Vagina (tissue), 2 donors: ENCODE data around the gene BMERB1. TPM values are rescaled to one million over a fixed set of nuclear protein-coding genes. Genes with fewer than 3 reads are reported as not detected.
A peak's percentile ranks its signal among the peaks of the same experiment; 100 is the strongest.

ENCODE experiments used
- DNase-seq, 2 donors: peaks; one replicate each; pipeline ENCODE4 v3.0.0-alpha.2; 2017; ENCODE audit errors: extremely low spot score in 2 of 2
- H3K27ac ChIP-seq: fragments of 200-600 bp; sonication (generic); one replicate; pipeline ENCODE4 v1.5.1; 2019
- H3K27me3 ChIP-seq: fragments of 200-600 bp; sonication (generic); one replicate; pipeline ENCODE4 v1.5.1; 2019
- H3K36me3 ChIP-seq, 2 donors: fragments of 200-600 bp; sonication (generic); one replicate each; pipeline ENCODE4 v1.5.1; 2017 to 2019
- H3K4me1 ChIP-seq: fragments of 200-600 bp; sonication (generic); one replicate; pipeline ENCODE4 v1.5.1; 2019
- H3K4me3 ChIP-seq, 2 donors: fragments of 200-600 bp; sonication (generic); 1 replicate in 1 of 2; 2 replicates in 1 of 2; pipeline ENCODE4 v1.5.1; 2016 to 2019
- H3K9me3 ChIP-seq: fragments of 200-600 bp; sonication (generic); one replicate; pipeline ENCODE4 v1.5.1; 2019
- CTCF ChIP-seq, 3 experiments: fragments of 450-650 bp in 2 of 3; fragments of 200-600 bp in 1 of 3; sonication (generic) in 1 of 3; IDR thresholded peaks; one replicate each; pipeline ENCODE4 v1.5.1; 2017 to 2019; ENCODE audit warnings: antibody characterized with exemption in 3 of 3, mild to moderate bottlenecking in 2 of 3, moderate library complexity in 2 of 3
- POLR2A ChIP-seq, 2 donors: fragments of 450-650 bp; IDR thresholded peaks; one replicate each; pipeline ENCODE4 v1.6.1; 2017; ENCODE audit warnings: antibody characterized with exemption in 2 of 2, mild to moderate bottlenecking in 2 of 2, moderate library complexity in 2 of 2
- POLR2AphosphoS5 ChIP-seq, 2 donors: sonication (generic); formaldehyde crosslinking; IDR thresholded peaks; one replicate each; pipeline ENCODE4 v1.9.0; 2017; ENCODE audit warnings: antibody characterized with exemption in 2 of 2, mild to moderate bottlenecking in 2 of 2, low read depth in 1 of 2; ENCODE audit not compliant: insufficient read depth in 1 of 2
- intact Hi-C: fragments of 100-400 bp; cut with DNase I; formaldehyde crosslinking; loops from one replicate; pipeline ENCODE4 v1.15.1; 2023
- total RNA-seq: library from RNA; depleted of rRNA; stranded (reverse); fragments of >200 nt; gene quantifications from one replicate; pipeline ENCODE4 v1.2.3, GENCODE V29; 2016

Gene BMERB1
- total RNA-seq, 1 donor from 2014 or later, result 46.9 TPM

DNA sequence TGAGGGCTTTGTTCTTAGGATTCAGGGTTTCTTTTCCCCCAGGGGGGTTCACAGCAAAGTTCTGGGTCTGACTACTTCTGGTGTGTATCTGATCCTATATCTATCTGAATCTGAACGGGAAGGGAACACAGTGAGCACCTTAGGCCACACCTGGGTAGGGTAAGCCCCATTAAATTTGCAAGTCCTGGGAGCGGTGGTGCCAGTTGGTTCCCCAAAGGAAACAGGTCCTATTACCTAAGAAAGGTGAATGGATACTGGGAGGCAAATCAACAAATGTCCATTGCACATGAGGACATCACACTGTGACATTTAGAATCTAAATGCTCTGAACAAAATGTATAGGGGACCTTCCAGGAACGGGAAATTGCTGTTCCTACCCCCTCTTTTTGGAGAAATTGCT, 54.6 kb downstream of the BMERB1 start:
- Histone ChIP-seq H3K27me3 (no peaks in the 10 kb centered on the region), H3K4me3 (no peak overlapping the region), H3K9me3 (no peaks in the 10 kb centered on the region), H3K4me1 (peaks cover 38% of the 10 kb centered on the region), H3K27ac (peak overlapping the region; percentile 90), H3K36me3 (no peaks in the 10 kb centered on the region)
- TF ChIP-seq POLR2A (IDR thresholded peaks at IDR 0.05), result no peak
- TF ChIP-seq POLR2AphosphoS5 (IDR thresholded peaks at IDR 0.05; ENCODE audit: insufficient read depth in 1 of 2, low read depth in 1 of 2), result no peak
- no peak for TF ChIP-seq CTCF (IDR thresholded peaks at IDR 0.05)
- intact Hi-C loops, result no loop called here
- no peak for DNase-seq

- no peak overlapping the region for H3K4me3 ChIP-seq
- peaks cover 38% of the 10 kb centered on the region for H3K4me1 ChIP-seq
- no peak for TF ChIP-seq POLR2AphosphoS5 (IDR thresholded peaks at IDR 0.05; ENCODE audit: insufficient read depth in 1 of 2, low read depth in 1 of 2)
- TF ChIP-seq CTCF (IDR thresholded peaks at IDR 0.05), result no peak
- TF ChIP-seq POLR2A (IDR thresholded peaks at IDR 0.05), result no peak
- DNase-seq, result no peak
- no peaks in the 10 kb centered on the region for H3K27me3 ChIP-seq
- H3K36me3 ChIP-seq, result no peaks in the 10 kb centered on the region
- intact Hi-C loops, result loop anchor here (10.0 kb wide), 1 partner anchor 105 kb away; no protein-coding TSS in a partner anchor
- H3K9me3 ChIP-seq, result no peaks in the 10 kb centered on the region
- peak overlapping the region; percentile 90 for H3K27ac ChIP-seq
Measured at GRCh38 chr16:15490123-15490711, 55.8 kb downstream of the BMERB1 start.

GRCh38 chr16:15491411-15491810, 57.0 kb downstream of the BMERB1 start:
- H3K9me3 ChIP-seq, result no peaks in the 10 kb centered on the region
- no peak overlapping the region for H3K27ac ChIP-seq
- peaks cover 38% of the 10 kb centered on the region for H3K4me1 ChIP-seq
- TF ChIP-seq CTCF (IDR thresholded peaks at IDR 0.05) (no peak), POLR2AphosphoS5 (IDR thresholded peaks at IDR 0.05; ENCODE audit: insufficient read depth in 1 of 2, low read depth in 1 of 2) (no peak), POLR2A (IDR thresholded peaks at IDR 0.05) (no peak)
- no peak for DNase-seq
- intact Hi-C loops, result loop anchor here (10.0 kb wide), 1 partner anchor 103 kb away; no protein-coding TSS in a partner anchor
- H3K36me3 ChIP-seq, result no peaks in the 10 kb centered on the region
- no peak overlapping the region for H3K4me3 ChIP-seq
- no peaks in the 10 kb centered on the region for H3K27me3 ChIP-seq

- no peak for DNase-seq
- peak overlapping the region; percentile 79 for H3K27ac ChIP-seq
- TF ChIP-seq POLR2A (IDR thresholded peaks at IDR 0.05), result no peak
- no peak for TF ChIP-seq POLR2AphosphoS5 (IDR thresholded peaks at IDR 0.05; ENCODE audit: insufficient read depth in 1 of 2, low read depth in 1 of 2)
- TF ChIP-seq CTCF (IDR thresholded peaks at IDR 0.05), result no peak
- no peak overlapping the region for H3K4me3 ChIP-seq
- H3K27me3 ChIP-seq, result no peaks in the 10 kb centered on the region
- H3K36me3 ChIP-seq, result no peaks in the 10 kb centered on the region
- no peaks in the 10 kb centered on the region for H3K9me3 ChIP-seq
- intact Hi-C loops, result loop anchor here (10.0 kb wide), 1 partner anchor 103 kb away; no protein-coding TSS in a partner anchor
- peaks cover 38% of the 10 kb centered on the region for H3K4me1 ChIP-seq
Measured at GRCh38 chr16:15492091-15492740, 57.8 kb downstream of the BMERB1 start.
